Measurements from ENCODE around the gene C2orf42.

C2orf42 gene

GRCh38 chr2:70212298-70212932, 21.6 kb upstream of the C2orf42 start:
- H3K4me1 ChIP-seq (ENCODE audit: insufficient read depth, low read length, poor library complexity, severe bottlenecking), result no peaks in the 10 kb centered on the region
- 0 out of 2 replicates have a peak, but pooled peaks cover 6% of the 10 kb centered on the region for H3F3A ChIP-seq (ENCODE audit: low read depth)
- no peak overlapping the region for H3K4me2 ChIP-seq (ENCODE audit: low read depth, low read length, poor library complexity, severe bottlenecking)
- H3K9me3 ChIP-seq (ENCODE audit: insufficient read depth, low read depth, low read length), result no peaks in the 10 kb centered on the region
- no peak overlapping the region for H3K9ac ChIP-seq (ENCODE audit: low read depth, low read length, poor library complexity, severe bottlenecking)
- no peak for TF ChIP-seq CTCF (conservative IDR thresholded peaks at IDR 0.05; ENCODE audit: low read length)
- no peak for TF ChIP-seq EZH2phosphoT487 (IDR thresholded peaks at IDR 0.05; ENCODE audit: borderline replicate concordance)
- H3K9me2 ChIP-seq (replicated peaks; ENCODE audit: low read depth, low read length), result no peaks in the 10 kb centered on the region
- no peak overlapping the region for H3K4me3 ChIP-seq (ENCODE audit: low read length, poor library complexity, severe bottlenecking)
- peaks cover 62% of the 10 kb centered on the region for H3K36me3 ChIP-seq (ENCODE audit: insufficient read depth, low read length)
- H2AFZ ChIP-seq (ENCODE audit: low read length), result no peak overlapping the region
- H4K20me1 ChIP-seq (ENCODE audit: insufficient read depth, low read length, poor library complexity, severe bottlenecking), result peaks cover 4% of the 10 kb centered on the region
- no peaks in the 10 kb centered on the region for H3K79me2 ChIP-seq (ENCODE audit: insufficient read depth, low read length)
- no peaks in the 10 kb centered on the region for H3K27me3 ChIP-seq (ENCODE audit: insufficient read depth, low read length, poor library complexity, severe bottlenecking)

GRCh38 chr2:70211595-70211994, 20.8 kb upstream of the C2orf42 start:
- Histone ChIP-seq H3K4me2 (ENCODE audit: low read depth, low read length, poor library complexity, severe bottlenecking) (no peak overlapping the region), H3K9ac (ENCODE audit: low read depth, low read length, poor library complexity, severe bottlenecking) (no peak overlapping the region), H3K9me2 (replicated peaks; ENCODE audit: low read depth, low read length) (no peaks in the 10 kb centered on the region), H3K4me1 (ENCODE audit: insufficient read depth, low read length, poor library complexity, severe bottlenecking) (no peaks in the 10 kb centered on the region), H3K9me3 (ENCODE audit: insufficient read depth, low read depth, low read length) (no peaks in the 10 kb centered on the region), H3K4me3 (ENCODE audit: low read length, poor library complexity, severe bottlenecking) (no peak overlapping the region), H3K27me3 (ENCODE audit: insufficient read depth, low read length, poor library complexity, severe bottlenecking) (no peaks in the 10 kb centered on the region), H3F3A (ENCODE audit: low read depth) (0 out of 2 replicates have a peak, but pooled peaks cover 6% of the 10 kb centered on the region), H2AFZ (ENCODE audit: low read length) (no peak overlapping the region), H4K20me1 (ENCODE audit: insufficient read depth, low read length, poor library complexity, severe bottlenecking) (peaks cover 4% of the 10 kb centered on the region), H3K36me3 (ENCODE audit: insufficient read depth, low read length) (peaks cover 58% of the 10 kb centered on the region), H3K79me2 (ENCODE audit: insufficient read depth, low read length) (no peaks in the 10 kb centered on the region)
- TF ChIP-seq EZH2phosphoT487 (IDR thresholded peaks at IDR 0.05; ENCODE audit: borderline replicate concordance) (no peak), CTCF (conservative IDR thresholded peaks at IDR 0.05; ENCODE audit: low read length) (no peak)

GRCh38 chr2:70204452-70204851, 13.6 kb upstream of the C2orf42 start:
- Histone ChIP-seq H3K9me3 (ENCODE audit: insufficient read depth, low read depth, low read length) (no peaks in the 10 kb centered on the region), H2AFZ (ENCODE audit: low read length) (no peak overlapping the region), H3K9ac (ENCODE audit: low read depth, low read length, poor library complexity, severe bottlenecking) (no peak overlapping the region), H3K36me3 (ENCODE audit: insufficient read depth, low read length) (peaks cover 6% of the 10 kb centered on the region; the same call in 1 of the 2 replicates), H4K20me1 (ENCODE audit: insufficient read depth, low read length, poor library complexity, severe bottlenecking) (no peaks in the 10 kb centered on the region), H3K79me2 (ENCODE audit: insufficient read depth, low read length) (no peaks in the 10 kb centered on the region), H3K27me3 (ENCODE audit: insufficient read depth, low read length, poor library complexity, severe bottlenecking) (no peaks in the 10 kb centered on the region), H3K4me2 (ENCODE audit: low read depth, low read length, poor library complexity, severe bottlenecking) (no peak overlapping the region), H3F3A (ENCODE audit: low read depth) (0 out of 2 replicates have a peak, but pooled peaks cover under 1% of the 10 kb centered on the region), H3K4me1 (ENCODE audit: insufficient read depth, low read length, poor library complexity, severe bottlenecking) (no peaks in the 10 kb centered on the region), H3K9me2 (replicated peaks; ENCODE audit: low read depth, low read length) (no peaks in the 10 kb centered on the region), H3K4me3 (ENCODE audit: low read length, poor library complexity, severe bottlenecking) (no peak overlapping the region)
- TF ChIP-seq CTCF (conservative IDR thresholded peaks at IDR 0.05; ENCODE audit: low read length), result no peak
- no peak for TF ChIP-seq EZH2phosphoT487 (IDR thresholded peaks at IDR 0.05; ENCODE audit: borderline replicate concordance)

Measured in Loucy (cell line).